Measurements from ENCODE around the gene HBD. TPM values are rescaled to one million over a fixed set of nuclear protein-coding genes. Genes with fewer than 3 reads are reported as not detected.

The HBD gene
- total and polyA plus RNA-seq, 9 of the 15 experiments (the other 6 are each of a cell fraction or from before 2014, with no cell fraction given) = 11.8 to 169 (median 36.0) TPM

- TF ChIP-seq ZBTB40 (IDR thresholded peaks at IDR 0.05) (no peak), ZBTB40 (CRISPR knock-in tag; IDR thresholded peaks at IDR 0.05) (no peak), THAP7 (CRISPR knock-in tag; IDR thresholded peaks at IDR 0.05) (no peak), SNRNP70 (optimal IDR thresholded peaks at IDR 0.05; ENCODE audit: low read depth, low read length) (no peak), PURB (CRISPR knock-in tag; IDR thresholded peaks at IDR 0.05; ENCODE audit: low read depth) (no peak), RREB1 (CRISPR knock-in tag; IDR thresholded peaks at IDR 0.05) (no peak)
Measured at GRCh38 chr11:5234381-5234834, at the start of gene HBD (continued).

Measured in K562 (cell line).